Hepatocyte (in vitro differentiated cells): ENCODE results near the gene LYSMD2. TPM values are rescaled to one million over a fixed set of nuclear protein-coding genes. Genes with fewer than 3 reads are reported as not detected.

ENCODE experiments used
- DNase-seq: peaks from one replicate; pipeline ENCODE4 v3.0.0-alpha.2; 2016; ENCODE audit warnings: low spot score
- H2AFZ ChIP-seq: fragments of 200-600 bp; sonication (generic); 2 replicates; pipeline ENCODE4 v1.6.0; 2016; ENCODE audit warnings: antibody characterized with exemption, mild to moderate bottlenecking
- H3K27ac ChIP-seq: fragments of 200-600 bp; sonication (generic); 2 replicates; pipeline ENCODE4 v1.5.1; 2016; ENCODE audit warnings: mild to moderate bottlenecking
- H3K27me3 ChIP-seq: fragments of 200-600 bp; sonication (generic); 2 replicates; pipeline ENCODE4 v1.6.1; 2016
- H3K36me3 ChIP-seq: fragments of 200-600 bp; sonication (generic); replicated peaks from 2 replicates; pipeline ENCODE4 v1.5.1; 2016; ENCODE audit warnings: low read depth; ENCODE audit not compliant: insufficient read depth
- H3K4me1 ChIP-seq: fragments of 200-600 bp; sonication (generic); 2 replicates; pipeline ENCODE4 v1.5.1; 2016; ENCODE audit warnings: mild to moderate bottlenecking, moderate library complexity; ENCODE audit not compliant: insufficient read depth
- H3K4me2 ChIP-seq: fragments of 200-600 bp; sonication (generic); 2 replicates; pipeline ENCODE4 v1.6.0; 2016
- H3K4me3 ChIP-seq: fragments of 200-600 bp; sonication (generic); 2 replicates; pipeline ENCODE4 v1.5.1; 2016; ENCODE audit warnings: mild to moderate bottlenecking
- H3K79me2 ChIP-seq: fragments of 200-600 bp; sonication (generic); 2 replicates; pipeline ENCODE4 v1.6.0; 2017; ENCODE audit warnings: mild to moderate bottlenecking
- H3K9me2 ChIP-seq: fragments of 200-600 bp; sonication (generic); replicated peaks from 2 replicates; pipeline ENCODE4 v1.6.0; 2017; ENCODE audit warnings: mild to moderate bottlenecking; ENCODE audit not compliant: insufficient read depth
- H3K9me3 ChIP-seq: fragments of 200-600 bp; sonication (generic); 2 replicates; pipeline ENCODE4 v1.5.1; 2016; ENCODE audit warnings: low read depth, mild to moderate bottlenecking
- H4K20me1 ChIP-seq: fragments of 200-600 bp; sonication (generic); 2 replicates; pipeline ENCODE4 v1.6.0; 2016; ENCODE audit warnings: mild to moderate bottlenecking; ENCODE audit not compliant: insufficient read depth, poor library complexity, severe bottlenecking
- CTCF ChIP-seq: fragments of 200-600 bp; sonication (generic); IDR thresholded peaks from 2 replicates; pipeline ENCODE4 v1.5.1; 2016; ENCODE audit warnings: antibody characterized with exemption, mild to moderate bottlenecking; ENCODE audit not compliant: poor library complexity
- EZH2 ChIP-seq: fragments of 200-600 bp; sonication (generic); IDR thresholded peaks from 2 replicates; pipeline ENCODE4 v1.6.1; 2016; ENCODE audit warnings: antibody characterized with exemption, mild to moderate bottlenecking, borderline replicate concordance
- EZH2phosphoT487 ChIP-seq: fragments of 200-600 bp; sonication (generic); IDR thresholded peaks from one replicate; pipeline ENCODE4 v1.6.1; 2018; ENCODE audit warnings: antibody characterized with exemption, mild to moderate bottlenecking, low read depth, moderate library complexity; ENCODE audit not compliant: unreplicated experiment, severe bottlenecking
- WGBS: methylation state at CpG from one replicate; pipeline ENCODE4 v1.1.6; 2016; ENCODE audit warnings: low lambda C conversion rate; ENCODE audit errors: missing lambda C conversion rate; 5-methylcytosine and 5-hydroxymethylcytosine counted together
- polyA plus RNA-seq: library from polyadenylated mRNA; unstranded; fragments of >200 nt; fragmentation: Nextera tagmentation; extraction: Ambion mirVana; gene quantifications from 2 replicates; pipeline ENCODE4 v1.2.1, GENCODE V29; 2016
- total RNA-seq: library from RNA; depleted of rRNA; stranded (reverse); fragments of >200 nt; gene quantifications from 2 replicates; pipeline ENCODE4 v1.2.3, GENCODE V29; 2014

The LYSMD2 gene
- total and polyA plus RNA-seq, 2 experiments from 2014 or later = 5.1 to 7.6 TPM

DNA sequence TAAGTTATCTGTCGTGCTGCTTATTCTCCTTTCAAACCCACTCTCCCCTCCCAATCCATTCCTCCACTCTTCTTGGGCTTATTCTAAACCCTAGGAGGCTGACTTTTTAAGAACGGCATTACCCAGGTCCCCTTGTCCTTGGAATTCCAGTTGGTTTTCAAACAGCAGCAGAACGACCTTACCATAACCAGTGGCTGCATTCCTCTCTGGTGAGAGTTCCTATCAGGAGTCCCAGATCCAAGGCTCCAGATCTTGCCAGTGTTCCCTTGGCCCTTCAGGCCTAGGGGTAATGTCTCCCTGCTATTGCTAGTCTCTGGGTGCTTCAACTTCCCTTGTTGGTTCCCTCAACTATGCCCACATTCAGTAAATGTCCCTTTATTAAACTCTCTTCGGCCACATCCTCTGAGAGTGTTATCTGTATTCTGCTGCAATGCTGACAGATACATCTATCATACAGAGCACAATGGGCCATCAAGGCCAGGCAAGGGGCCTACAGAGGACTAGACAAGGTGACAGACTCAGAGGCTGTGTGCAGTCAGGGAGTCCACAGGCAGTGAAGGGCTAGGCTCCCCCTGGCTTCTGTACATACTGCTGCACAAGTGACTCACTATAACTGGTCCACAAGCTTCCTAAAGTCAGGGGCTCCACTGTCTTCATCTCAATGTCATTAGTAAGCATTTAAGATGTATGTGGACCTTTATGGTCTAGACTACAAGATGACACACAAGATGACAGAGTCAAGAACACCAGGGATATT lies 10.1 kb downstream of the LYSMD2 start:
- Histone ChIP-seq H4K20me1 (no peaks in the 10 kb centered on the region), H3K27ac (no peak overlapping the region), H3K36me3 (no peaks in the 10 kb centered on the region), H3K79me2 (peaks cover 3% of the 10 kb centered on the region), H3K4me1 (no peaks in the 10 kb centered on the region), H3K27me3 (no peaks in the 10 kb centered on the region), H3K4me3 (no peak overlapping the region), H3K4me2 (no peak overlapping the region), H3K9me3 (no peaks in the 10 kb centered on the region), H3K9me2 (no peaks in the 10 kb centered on the region), H2AFZ (no peak overlapping the region)
- peak; percentile 11 for TF ChIP-seq CTCF
- TF ChIP-seq EZH2phosphoT487 = no peak
- DNase-seq = no peak
- 65% methylated on average over 4 of the region's 4 CpGs for WGBS

DNA sequence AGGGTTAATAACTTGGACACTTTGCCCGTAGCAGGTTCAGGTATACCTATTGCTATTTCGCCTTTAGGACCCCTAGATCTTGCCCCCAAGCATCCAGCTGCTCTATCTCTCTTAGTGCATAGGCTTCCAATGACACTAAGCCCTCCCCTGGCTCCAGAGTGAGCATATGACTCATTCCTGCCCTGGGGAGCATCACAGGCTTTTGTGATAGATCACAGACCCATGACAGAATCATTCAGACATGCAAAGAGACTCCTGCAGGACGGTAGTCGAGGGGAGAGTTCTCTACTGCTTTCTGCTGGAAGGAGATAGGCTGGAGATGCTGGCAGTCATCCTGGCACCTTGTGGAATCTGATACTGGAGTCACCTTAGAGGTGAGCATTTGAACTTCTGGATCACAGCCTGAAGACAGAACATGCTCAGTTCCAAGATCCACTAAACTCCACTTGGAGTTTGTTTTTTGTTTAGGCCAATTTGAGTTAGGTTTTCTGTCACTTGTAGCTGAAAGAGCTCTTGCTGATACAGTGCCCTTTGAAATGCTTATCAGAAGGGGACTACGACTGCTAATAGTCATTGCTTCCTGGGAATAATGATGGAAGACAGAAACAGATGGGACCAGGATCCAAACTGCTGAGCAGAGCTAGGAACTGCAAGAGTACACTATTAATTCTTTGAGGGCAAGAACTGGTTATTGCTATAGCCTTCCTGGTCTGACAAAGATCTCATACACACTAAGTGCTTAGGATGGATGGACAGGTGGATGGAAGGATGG lies 11.0 kb downstream of the LYSMD2 start:
- H3K4me1 ChIP-seq = no peaks in the 10 kb centered on the region
- H3K4me2 ChIP-seq = peak overlapping the region; percentile 29

GRCh38 chr15:51724673-51725072 lies 12.8 kb downstream of the LYSMD2 start:
- DNase-seq = no peak
- no peaks in the 10 kb centered on the region for H3K27me3 ChIP-seq
- no peaks in the 10 kb centered on the region for H3K9me2 ChIP-seq
- no peaks in the 10 kb centered on the region for H3K36me3 ChIP-seq
- H3K9me3 ChIP-seq = no peaks in the 10 kb centered on the region
- peaks cover 3% of the 10 kb centered on the region for H3K4me1 ChIP-seq
- H3K4me2 ChIP-seq = no peak overlapping the region
- H3K27ac ChIP-seq = no peak overlapping the region
- no peaks in the 10 kb centered on the region for H4K20me1 ChIP-seq
- no peaks in the 10 kb centered on the region for H3K79me2 ChIP-seq
- WGBS = 7% methylated on average over 1 of the region's 1 CpG
- no peak overlapping the region for H3K4me3 ChIP-seq
- TF ChIP-seq CTCF (no peak), EZH2phosphoT487 (no peak), EZH2 (no peak)
- H2AFZ ChIP-seq = no peak overlapping the region

More for the DNA sequence above, 11.0 kb downstream of the LYSMD2 start:
- H3K9me2 ChIP-seq = no peaks in the 10 kb centered on the region
- no peaks in the 10 kb centered on the region for H3K9me3 ChIP-seq
- peak overlapping the region; percentile 11 for H3K27ac ChIP-seq
- H3K27me3 ChIP-seq = no peaks in the 10 kb centered on the region
- no peak for TF ChIP-seq CTCF
- no peak for TF ChIP-seq EZH2phosphoT487
- TF ChIP-seq EZH2 = no peak
- no peaks in the 10 kb centered on the region for H3K36me3 ChIP-seq
- H3K4me3 ChIP-seq = no peak overlapping the region
- peak; percentile 81 for DNase-seq
- no peaks in the 10 kb centered on the region for H4K20me1 ChIP-seq
- 11% methylated on average over 5 of the region's 5 CpGs for WGBS
- peaks cover 3% of the 10 kb centered on the region for H3K79me2 ChIP-seq
- no peak overlapping the region for H2AFZ ChIP-seq
